Stimulated activated CD4-positive, alpha-beta T cell treated with anti-CD3 and anti-CD28 coated beads, Interleukin-15, amount 100 ng/mL, for 1 hour (primary cell): Measurements from ENCODE around the gene ZBTB22.
A peak's percentile ranks its signal among the peaks of the same experiment; 100 is the strongest.
"Not testable (repeated sequence)": the region's sequence is repeated elsewhere in the genome, so short reads cannot be mapped to it uniquely, and the experiment has no call there.

Experiments used
- DNase-seq, 2 donors: peaks; one replicate each; pipeline ENCODE4 v3.0.0-alpha.2; 2020; ENCODE audit warnings: low read depth in 1 of 2, low spot score in 1 of 2

The ZBTB22 gene

GRCh38 chr6:33304216-33304615 is 13.3 kb downstream of the ZBTB22 start:
- no peak for DNase-seq

GRCh38 chr6:33301877-33302276 is 15.7 kb downstream of the ZBTB22 start:
- no peak for DNase-seq

GRCh38 chr6:33299237-33299944 is 18.2 kb downstream of the ZBTB22 start:
- peak; percentile 86 to 93 for DNase-seq

- peak; percentile 35 to 45 for DNase-seq
Observed at GRCh38 chr6:33298773-33299236, 18.7 kb downstream of the ZBTB22 start, which contains the start of gene RGL2. RGL2 (minus strand) TSS chr6:33298942; CDS start chr6:33298610, 332 bp downstream.

- no peak for DNase-seq
Observed at GRCh38 chr6:33297956-33298772, 19.4 kb downstream of the ZBTB22 start.

GRCh38 chr6:33297406-33297955 is 20.1 kb downstream of the ZBTB22 start:
- DNase-seq = no peak

- no peak for DNase-seq
Observed at GRCh38 chr6:33296797-33297405, 20.6 kb downstream of the ZBTB22 start.

GRCh38 chr6:33295621-33296369 is 21.7 kb downstream of the ZBTB22 start:
- DNase-seq = no peak

GRCh38 chr6:33294086-33294823 is 23.3 kb downstream of the ZBTB22 start:
- DNase-seq = no peak

GRCh38 chr6:33292996-33293682 is 24.4 kb downstream of the ZBTB22 start:
- DNase-seq = no peak

GRCh38 chr6:33290459-33290858 is 27.1 kb downstream of the ZBTB22 start:
- no peak for DNase-seq

GRCh38 chr6:33289784-33290315 is 27.7 kb downstream of the ZBTB22 start:
- no peak for DNase-seq

- DNase-seq = peak; percentile 47 to 62
Observed at GRCh38 chr6:33288921-33289783, 28.4 kb downstream of the ZBTB22 start, which contains the start of the genes PFDN6 and WDR46. PFDN6 (plus strand) TSS chr6:33289601; CDS start chr6:33289857, 256 bp downstream. WDR46 (minus strand) TSS chr6:33289239; CDS start chr6:33289170, 69 bp downstream.

GRCh38 chr6:33288141-33288920 is 29.2 kb downstream of the ZBTB22 start:
- no peak for DNase-seq

GRCh38 chr6:33286946-33287914 is 30.3 kb downstream of the ZBTB22 start:
- no peak for DNase-seq

- not testable (repeated sequence) for DNase-seq
Observed at GRCh38 chr6:33285214-33285613, 32.3 kb downstream of the ZBTB22 start.
